SK-N-MC (cell line): Measurements from ENCODE around the gene PICK1.

Experiments
- DNase-seq: peaks from one replicate; pipeline ENCODE4 v3.0.0-alpha.2; 2011; ENCODE audit warnings: low read depth, low spot score
- H3K27ac ChIP-seq: fragments of 200-600 bp; sonication (generic); 2 replicates; pipeline ENCODE4 v1.5.1; 2016; ENCODE audit warnings: mixed run types
- H3K36me3 ChIP-seq: fragments of 200-600 bp; sonication (generic); 2 replicates; pipeline ENCODE4 v1.6.1; 2017; ENCODE audit warnings: antibody characterized with exemption, low read length, mixed read lengths; ENCODE audit not compliant: insufficient read depth
- H3K4me3 ChIP-seq: fragments of 200-600 bp; sonication (generic); 2 replicates; pipeline ENCODE4 v1.5.1; 2016
- H3K9ac ChIP-seq: fragments of 200-600 bp; sonication (generic); 2 replicates; pipeline ENCODE4 v1.8.0; 2017; ENCODE audit warnings: mixed run types, mixed read lengths; ENCODE audit not compliant: insufficient read length
- H3K9me3 ChIP-seq: fragments of 200-600 bp; sonication (generic); 2 replicates; pipeline ENCODE4 v1.6.1; 2017; ENCODE audit warnings: low read depth, mild to moderate bottlenecking, antibody characterized with exemption, low read length, moderate library complexity, mixed read lengths
- EZH2 ChIP-seq: fragments of 200-600 bp; sonication (generic); IDR thresholded peaks from one replicate; pipeline ENCODE4 v1.6.1; 2017; ENCODE audit warnings: antibody characterized with exemption
- FOXP2 ChIP-seq: optimal IDR thresholded peaks from 2 replicates; pipeline ENCODE3; 2011; ENCODE audit warnings: mild to moderate bottlenecking, moderate library complexity; ENCODE audit not compliant: insufficient read depth; ENCODE audit errors: extremely low read length, control extremely low read depth
- POLR2AphosphoS5 ChIP-seq: IDR thresholded peaks from 2 replicates; pipeline ENCODE4 v1.6.1; 2012; ENCODE audit warnings: mild to moderate bottlenecking, low read depth, low read length, borderline replicate concordance

Gene PICK1

DNA sequence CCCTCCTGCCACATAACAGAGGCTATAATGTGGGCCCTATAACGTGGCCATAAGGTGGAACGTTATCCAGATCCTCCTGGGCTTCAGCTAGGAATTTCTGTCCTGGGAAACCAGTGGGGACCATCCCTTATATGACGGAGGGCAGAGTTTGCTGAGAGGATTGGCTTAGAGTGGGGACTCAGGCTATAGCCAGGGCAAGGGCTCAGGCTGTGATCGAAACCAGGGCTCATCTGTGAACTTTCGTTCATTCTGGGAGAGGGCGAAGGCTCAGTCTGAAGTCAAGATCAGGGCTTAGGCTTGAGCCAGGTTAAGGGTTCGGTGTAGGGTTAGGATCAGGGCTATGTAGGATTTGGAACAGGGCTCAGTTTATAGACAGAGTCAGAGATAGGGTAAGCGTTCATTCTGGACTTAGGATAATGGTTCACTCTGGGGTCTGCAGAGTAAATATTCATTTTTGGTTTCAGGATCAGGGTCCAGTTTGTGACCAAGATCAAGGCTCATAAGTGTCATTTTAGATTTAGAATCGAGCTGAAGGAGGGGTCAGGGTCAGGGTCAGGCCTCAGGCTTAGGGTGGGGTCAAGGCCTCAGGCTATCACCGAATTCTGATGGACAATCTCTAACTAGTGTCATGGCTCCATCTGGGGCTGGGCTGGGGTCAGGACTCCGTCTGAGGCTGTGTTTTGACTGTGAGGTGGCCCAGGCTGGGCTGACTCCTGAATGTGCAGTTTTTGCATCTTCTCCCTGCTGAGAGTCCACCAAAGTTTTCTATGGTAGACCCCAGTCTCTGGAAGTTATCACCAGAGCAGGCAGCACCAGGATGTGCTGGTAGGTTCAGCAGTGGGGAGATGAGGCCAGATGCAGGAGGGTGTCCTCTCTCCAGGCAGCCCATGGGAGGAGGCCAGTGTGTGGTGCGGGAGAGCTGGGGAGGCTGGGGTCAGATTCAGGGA lies 39.0 kb upstream of the PICK1 start:
- DNase-seq = no peak
- no peak overlapping the region for H3K27ac ChIP-seq
- TF ChIP-seq POLR2AphosphoS5 = no peak
- no peak for TF ChIP-seq EZH2
- no peak for TF ChIP-seq FOXP2

DNA sequence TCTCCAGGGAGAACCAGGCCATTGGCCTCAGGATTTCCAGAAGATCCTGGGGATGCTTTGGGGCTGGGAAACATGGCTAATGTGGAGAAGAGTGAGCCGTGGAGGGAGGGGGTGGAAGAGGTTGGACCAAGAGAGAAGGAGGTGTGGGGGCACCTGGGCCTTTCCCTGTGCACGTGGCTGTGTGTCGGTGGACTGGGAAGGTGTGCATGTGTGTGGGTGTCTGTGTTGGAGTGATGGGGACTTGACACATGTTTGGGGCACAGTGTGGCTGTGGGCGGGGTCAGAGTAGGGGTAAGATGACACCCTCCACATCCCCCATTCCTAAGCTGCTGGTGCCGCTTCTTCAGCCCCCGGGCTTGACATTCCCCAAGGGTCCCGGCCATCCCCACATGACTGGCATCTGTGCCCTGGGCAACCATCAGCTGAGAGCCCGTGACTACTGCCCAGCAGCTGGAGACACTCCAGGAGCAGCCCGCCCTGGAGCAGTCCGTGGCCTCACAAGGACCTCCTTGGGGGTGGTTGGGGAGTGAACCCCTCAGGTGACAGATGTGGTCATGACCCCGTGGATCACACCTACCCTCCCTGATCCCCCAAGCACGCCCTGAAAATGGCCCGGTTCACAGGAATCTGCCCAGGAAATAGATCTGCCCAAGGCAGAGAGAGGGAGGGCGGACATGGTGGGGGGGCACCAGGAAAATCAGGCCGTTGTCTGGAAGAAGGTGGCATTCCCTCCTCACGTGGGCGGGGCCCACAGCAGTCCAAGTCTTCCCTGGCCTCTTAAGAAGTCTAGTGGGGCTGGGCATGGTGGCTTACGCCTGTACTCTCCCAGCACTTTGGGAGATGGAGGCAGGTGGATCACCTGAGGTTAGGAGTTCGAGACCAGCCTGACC lies 38.0 kb upstream of the PICK1 start:
- DNase-seq = no peak

More for the DNA sequence above, 39.0 kb upstream of the PICK1 start:
- no peaks in the 10 kb centered on the region for H3K36me3 ChIP-seq
- H3K9me3 ChIP-seq = no peaks in the 10 kb centered on the region
- no peak overlapping the region for H3K9ac ChIP-seq
- no peak overlapping the region for H3K4me3 ChIP-seq

GRCh38 chr22:38021206-38021605 lies 36.0 kb upstream of the PICK1 start:
- TF ChIP-seq POLR2AphosphoS5 (no peak), EZH2 (no peak), FOXP2 (no peak)
- Histone ChIP-seq H3K4me3 (no peak overlapping the region), H3K27ac (no peak overlapping the region), H3K36me3 (no peaks in the 10 kb centered on the region), H3K9ac (no peak overlapping the region), H3K9me3 (no peaks in the 10 kb centered on the region)
- no peak for DNase-seq

More for the DNA sequence above, 38.0 kb upstream of the PICK1 start:
- H3K36me3 ChIP-seq = no peaks in the 10 kb centered on the region
- no peaks in the 10 kb centered on the region for H3K9me3 ChIP-seq
- TF ChIP-seq FOXP2 = no peak
- no peak for TF ChIP-seq EZH2
- no peak for TF ChIP-seq POLR2AphosphoS5
- no peak overlapping the region for H3K4me3 ChIP-seq
- no peak overlapping the region for H3K9ac ChIP-seq
- H3K27ac ChIP-seq = no peak overlapping the region

- Histone ChIP-seq H3K9me3 (no peaks in the 10 kb centered on the region), H3K27ac (no peak overlapping the region), H3K9ac (no peak overlapping the region), H3K36me3 (no peaks in the 10 kb centered on the region), H3K4me3 (no peak overlapping the region)
- no peak for DNase-seq
- no peak for TF ChIP-seq EZH2
- no peak for TF ChIP-seq FOXP2
- TF ChIP-seq POLR2AphosphoS5 = no peak
Measured at GRCh38 chr22:38023045-38023444, 34.2 kb upstream of the PICK1 start.

DNA sequence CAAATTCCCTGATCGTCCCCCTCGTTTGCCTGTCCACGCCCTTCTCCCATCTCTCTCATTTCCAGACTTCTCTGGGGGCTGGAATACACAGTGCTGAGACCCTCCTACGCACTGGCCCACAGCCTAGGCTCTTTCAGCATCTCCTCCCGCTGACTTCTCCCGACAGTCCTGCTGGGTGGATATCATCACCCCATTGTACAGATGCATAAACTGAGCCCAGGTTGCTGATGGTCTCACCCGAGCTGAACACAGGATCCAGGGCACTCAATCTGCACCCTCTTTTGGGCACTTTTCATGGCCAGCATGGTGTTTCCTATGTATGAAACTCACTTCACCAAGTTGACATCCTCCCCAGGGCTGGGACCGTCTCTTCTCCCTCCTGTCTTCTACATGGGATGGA lies 31.7 kb upstream of the PICK1 start:
- DNase-seq = no peak
- H3K4me3 ChIP-seq = no peak overlapping the region
- no peaks in the 10 kb centered on the region for H3K9me3 ChIP-seq
- no peaks in the 10 kb centered on the region for H3K36me3 ChIP-seq
- H3K27ac ChIP-seq = no peak overlapping the region
- H3K9ac ChIP-seq = no peak overlapping the region
- TF ChIP-seq EZH2 (no peak), FOXP2 (no peak), POLR2AphosphoS5 (no peak)

DNA sequence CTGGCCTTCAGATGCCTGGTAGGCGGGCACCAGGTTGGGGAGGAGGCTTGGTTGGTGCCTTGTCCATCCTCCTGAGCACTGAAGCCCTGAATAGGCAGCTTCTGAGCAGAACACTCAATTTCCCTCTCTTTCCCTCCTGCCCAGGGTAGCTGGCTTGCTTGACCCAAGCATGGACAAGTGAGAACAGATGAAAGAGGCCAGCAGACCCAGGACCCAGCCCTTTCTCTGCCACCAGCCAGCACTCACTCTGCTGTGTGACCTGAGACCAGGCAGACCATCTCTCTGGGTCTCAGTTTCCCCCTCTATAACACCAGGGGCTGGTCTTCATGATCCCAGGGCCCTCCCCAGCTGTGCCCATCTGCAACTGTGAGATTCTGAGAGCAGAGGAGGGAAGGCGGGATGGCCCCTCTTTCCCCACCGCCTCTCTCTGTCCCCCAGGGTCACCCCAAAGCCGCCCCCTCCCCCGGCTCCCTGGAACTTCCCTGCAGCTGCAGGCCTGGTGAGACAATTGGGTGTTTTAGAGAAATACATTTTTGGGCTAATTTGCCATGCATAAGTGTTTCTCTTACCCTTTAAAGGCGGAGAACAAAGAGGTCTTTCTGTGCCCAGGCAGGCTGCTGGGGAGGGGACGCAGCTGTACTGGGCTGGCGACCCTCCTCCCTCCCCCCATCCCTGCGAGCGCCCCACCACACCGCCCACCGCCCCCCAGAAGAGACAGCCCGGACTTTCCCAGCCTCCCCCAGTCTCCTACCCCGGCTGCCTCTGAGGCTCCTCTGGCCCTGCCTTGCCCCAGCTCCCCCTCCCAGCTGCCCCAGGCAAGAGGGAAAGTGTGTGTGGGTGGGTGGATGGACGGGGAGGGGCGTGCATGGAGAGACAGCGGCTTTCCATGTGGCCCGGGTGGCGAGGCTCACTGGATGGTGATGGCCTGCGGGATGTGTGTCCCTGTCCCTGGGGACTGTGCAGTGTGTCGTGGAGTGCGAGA lies 30.8 kb upstream of the PICK1 start:
- TF ChIP-seq EZH2 = no peak
- no peak for TF ChIP-seq POLR2AphosphoS5
- no peak for TF ChIP-seq FOXP2
- Histone ChIP-seq H3K9me3 (no peaks in the 10 kb centered on the region), H3K27ac (no peak overlapping the region), H3K36me3 (no peaks in the 10 kb centered on the region), H3K4me3 (no peak overlapping the region), H3K9ac (no peak overlapping the region)
- no peak for DNase-seq

GRCh38 chr22:38027487-38027886 lies 29.7 kb upstream of the PICK1 start:
- Histone ChIP-seq H3K27ac (no peak overlapping the region), H3K36me3 (no peaks in the 10 kb centered on the region), H3K9me3 (no peaks in the 10 kb centered on the region), H3K9ac (no peak overlapping the region), H3K4me3 (no peak overlapping the region)
- DNase-seq = no peak
- no peak for TF ChIP-seq POLR2AphosphoS5
- no peak for TF ChIP-seq EZH2
- no peak for TF ChIP-seq FOXP2
